ENCODE measurements around the gene USP24.

GRCh38 chr1:55144886-55145285 lies 70.3 kb downstream of the USP24 start:
- TF ChIP-seq CTCF (IDR thresholded peaks at IDR 0.05) (no peak), POLR2A (IDR thresholded peaks at IDR 0.05) (no peak), POLR2AphosphoS5 (IDR thresholded peaks at IDR 0.05; ENCODE audit: insufficient read depth in 1 of 2, low read depth in 1 of 2) (no peak)
